NK-92 (cell line): Measurements from ENCODE around the gene SARS1.
"Not testable (repeated sequence)": the region's sequence is repeated elsewhere in the genome, so short reads cannot be mapped to it uniquely, and the experiment has no call there.

ENCODE experiments used
- DNase-seq: peaks from one replicate; lab custom pipeline; 2025; ENCODE audit not compliant: unreplicated experiment; lab: John Stamatoyannopoulos, UW

SARS1 gene

DNA sequence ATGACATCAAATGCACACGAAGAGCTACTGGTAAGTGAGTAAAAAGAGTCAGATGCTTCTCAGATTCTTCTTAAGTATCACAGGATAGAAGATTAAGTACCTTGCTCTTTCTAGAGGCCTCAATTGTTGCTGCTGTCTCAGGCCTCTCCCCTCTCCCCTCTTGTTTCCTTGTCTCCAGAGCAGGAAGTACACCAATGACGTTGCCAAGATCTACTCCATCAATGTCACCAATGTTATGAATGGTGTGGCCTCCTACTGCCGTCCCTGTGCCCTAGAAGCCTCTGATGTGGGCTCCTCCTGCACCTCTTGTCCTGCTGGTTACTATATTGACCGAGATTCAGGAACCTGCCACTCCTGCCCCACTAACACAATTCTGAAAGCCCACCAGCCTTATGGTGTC lies 21.3 kb upstream of the SARS1 start:
- no peak for DNase-seq

DNA sequence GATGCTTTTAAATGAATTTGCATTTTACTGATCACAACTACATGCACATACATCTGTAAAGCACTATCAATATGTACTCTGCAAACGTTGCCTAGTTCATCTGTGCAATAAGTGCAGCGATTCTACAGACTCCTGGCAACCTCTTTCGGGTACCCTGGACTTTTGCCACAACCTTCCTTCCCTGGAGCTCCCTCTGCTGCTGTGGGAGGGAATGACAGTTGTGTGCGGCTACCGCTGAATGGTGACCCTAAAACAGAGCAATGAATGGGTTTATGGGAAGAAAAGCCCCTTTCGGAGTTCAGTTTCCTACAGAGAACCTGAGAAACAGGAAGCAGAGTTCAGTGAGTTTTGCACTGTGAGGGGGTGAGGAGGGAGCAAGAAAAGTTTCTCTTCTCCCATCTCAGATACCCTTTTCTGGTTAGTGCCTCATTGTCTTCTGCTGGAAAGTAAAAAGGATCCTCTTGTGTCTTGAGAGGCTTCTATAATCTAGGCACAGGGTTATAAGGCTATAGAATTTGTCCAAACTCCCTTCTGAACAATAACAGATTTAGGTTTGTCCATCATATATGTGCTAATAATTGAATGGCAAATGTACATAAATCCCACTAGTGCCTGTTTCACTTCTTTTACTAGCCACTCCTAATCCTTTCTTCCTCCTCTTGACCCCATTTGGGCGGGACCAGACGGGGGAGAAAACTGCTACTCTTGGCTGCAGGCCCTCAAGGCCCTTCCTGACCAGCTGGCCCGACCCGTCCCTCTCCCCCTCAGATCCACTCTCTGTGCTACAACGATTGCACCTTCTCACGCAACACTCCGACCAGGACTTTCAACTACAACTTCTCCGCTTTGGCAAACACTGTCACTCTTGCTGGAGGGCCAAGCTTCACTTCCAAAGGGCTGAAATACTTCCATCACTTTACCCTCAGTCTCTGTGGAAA lies 19.8 kb upstream of the SARS1 start:
- no peak for DNase-seq

DNA sequence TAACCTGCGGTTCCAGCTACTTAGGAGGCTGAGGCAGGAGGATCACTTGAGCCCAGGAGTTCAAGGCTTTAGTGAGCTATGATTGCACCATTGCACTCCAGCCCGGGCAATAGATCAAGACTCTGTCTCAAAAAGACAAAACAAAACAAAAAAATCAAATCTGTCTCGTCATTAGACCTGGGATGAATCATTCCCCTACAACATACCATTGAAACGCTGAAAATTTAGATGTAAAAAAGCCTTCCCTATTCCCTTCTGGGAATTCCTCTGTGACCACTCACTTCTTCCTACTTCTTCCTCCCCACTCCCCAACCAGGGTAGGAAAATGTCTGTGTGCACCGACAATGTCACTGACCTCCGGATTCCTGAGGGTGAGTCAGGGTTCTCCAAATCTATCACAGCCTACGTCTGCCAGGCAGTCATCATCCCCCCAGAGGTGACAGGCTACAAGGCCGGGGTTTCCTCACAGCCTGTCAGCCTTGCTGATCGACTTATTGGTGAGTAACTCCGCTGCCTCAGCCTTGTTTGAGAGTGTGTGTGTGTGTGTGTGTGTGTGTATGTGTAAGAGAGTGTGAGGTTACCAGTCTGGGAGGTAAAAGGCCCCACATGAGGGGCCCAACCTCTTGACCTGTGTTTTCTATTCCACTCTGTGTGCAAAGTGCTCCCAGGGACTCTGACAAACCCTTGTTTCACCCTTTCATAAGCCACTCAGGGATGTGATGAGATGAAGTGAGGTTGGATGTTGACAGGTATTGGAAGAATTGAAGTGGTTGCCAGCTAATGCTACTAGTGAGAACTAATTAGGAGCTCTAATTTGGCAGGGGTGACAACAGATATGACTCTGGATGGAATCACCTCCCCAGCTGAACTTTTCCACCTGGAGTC lies 16.3 kb upstream of the SARS1 start:
- DNase-seq = no peak

DNA sequence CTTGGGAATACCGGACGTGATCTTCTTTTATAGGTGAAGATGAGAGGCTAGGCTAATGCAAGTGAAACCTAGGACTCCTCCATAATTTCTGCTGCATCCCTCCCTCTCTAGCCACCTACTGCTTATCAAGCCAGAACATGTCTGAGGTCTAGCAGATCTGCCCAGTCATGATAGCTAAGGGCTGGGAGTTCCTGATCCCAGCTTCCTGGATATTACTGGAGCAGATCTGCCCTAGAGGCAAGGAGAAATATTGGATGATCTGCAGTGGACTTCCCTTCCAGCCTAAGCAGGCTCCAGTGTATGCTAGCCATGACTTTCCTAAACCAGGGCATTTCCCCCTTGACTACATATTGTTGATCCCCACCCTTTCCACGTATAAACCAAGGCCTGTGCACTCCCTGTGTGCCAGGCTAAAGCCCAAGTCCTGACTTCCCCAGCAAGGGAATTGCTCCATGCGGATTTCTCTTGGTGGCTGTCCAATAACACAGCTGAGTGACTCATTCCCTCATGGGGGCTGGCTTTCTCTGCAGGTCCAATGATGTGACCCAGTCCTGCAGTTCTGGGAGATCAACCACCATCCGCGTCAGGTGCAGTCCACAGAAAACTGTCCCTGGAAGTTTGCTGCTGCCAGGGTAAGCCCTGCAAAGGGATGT lies 15.5 kb upstream of the SARS1 start:
- no peak for DNase-seq

DNA sequence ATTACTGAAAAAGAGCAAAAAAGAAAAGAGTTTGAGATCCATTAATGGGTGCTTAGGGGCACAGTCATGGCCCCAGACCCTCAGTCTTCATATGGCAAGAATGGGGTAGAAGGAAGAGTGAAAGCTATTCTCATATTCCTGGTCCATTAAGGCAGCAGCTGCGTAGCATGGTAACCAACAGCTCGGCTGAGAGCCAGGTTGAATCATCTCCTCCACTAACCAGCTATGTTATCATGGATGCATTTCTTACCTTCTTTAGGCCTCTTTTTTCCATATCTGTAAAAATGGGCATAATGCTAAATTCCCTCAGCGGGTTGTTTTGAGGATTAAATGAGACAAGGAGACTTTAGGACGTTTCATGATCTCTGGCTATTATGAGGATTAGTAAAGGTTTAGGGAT lies 15.0 kb upstream of the SARS1 start:
- DNase-seq = no peak

DNA sequence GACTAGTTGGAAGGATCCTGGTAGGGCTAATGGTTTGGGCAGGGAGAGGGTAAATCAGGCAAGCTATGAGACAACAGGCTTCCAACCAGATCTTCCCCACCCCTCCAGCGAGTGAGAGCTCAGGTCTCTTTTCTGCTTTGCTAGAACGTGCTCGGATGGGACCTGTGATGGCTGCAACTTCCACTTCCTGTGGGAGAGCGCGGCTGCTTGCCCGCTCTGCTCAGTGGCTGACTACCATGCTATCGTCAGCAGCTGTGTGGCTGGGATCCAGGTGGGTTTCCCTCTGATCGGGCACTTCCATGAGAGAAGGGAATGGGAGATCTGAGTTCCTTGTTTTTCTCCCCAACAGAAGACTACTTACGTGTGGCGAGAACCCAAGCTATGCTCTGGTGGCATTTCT lies 14.0 kb upstream of the SARS1 start:
- DNase-seq = no peak

DNA sequence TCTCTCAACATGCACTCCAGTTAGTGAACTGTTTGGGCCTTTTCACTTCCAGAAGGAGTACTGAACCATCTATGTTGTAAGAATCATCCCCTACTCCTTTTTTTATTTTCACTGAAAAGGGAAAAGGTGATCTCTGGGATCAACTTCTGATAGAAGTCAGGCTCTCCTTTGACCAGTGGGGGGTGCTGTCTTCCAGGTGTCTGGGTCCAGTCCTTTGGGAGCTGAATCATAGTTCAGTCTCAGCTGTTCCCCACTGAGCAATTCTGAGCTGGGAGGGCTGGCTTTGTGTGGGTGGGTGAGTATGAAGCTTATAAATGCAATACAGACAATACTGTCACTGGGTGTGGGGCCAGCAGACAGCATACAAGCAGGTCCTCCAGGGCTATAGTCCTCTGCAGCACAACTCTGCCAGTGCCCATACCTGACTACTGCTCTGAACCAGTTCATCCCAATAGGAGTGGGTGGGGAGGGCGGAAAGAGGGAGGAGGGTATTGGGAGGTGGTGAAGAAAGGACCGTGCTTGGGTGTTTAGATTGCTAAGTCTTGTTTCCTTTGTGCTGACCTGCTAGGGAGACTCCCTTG lies 12.5 kb upstream of the SARS1 start:
- no peak for DNase-seq

DNA sequence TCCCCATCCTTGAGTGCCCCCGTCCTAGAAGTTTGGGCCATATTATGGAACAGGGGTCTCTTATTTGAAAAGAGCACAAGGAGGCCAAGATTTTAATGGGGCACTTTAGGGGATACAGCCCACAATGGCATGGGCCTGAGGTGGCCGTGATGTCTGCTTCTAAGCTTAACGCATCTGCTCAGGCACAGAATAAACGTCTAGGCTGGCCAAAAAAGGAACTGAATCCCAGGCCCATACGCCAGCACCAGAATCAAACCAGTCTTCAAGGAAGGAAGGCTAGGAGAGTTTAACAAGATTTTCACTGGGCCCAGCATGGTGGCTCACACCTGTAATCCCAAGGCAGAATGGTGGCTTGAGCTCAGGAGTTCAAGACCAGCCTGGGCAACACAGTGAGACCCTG lies 9.2 kb upstream of the SARS1 start:
- DNase-seq = no peak

DNA sequence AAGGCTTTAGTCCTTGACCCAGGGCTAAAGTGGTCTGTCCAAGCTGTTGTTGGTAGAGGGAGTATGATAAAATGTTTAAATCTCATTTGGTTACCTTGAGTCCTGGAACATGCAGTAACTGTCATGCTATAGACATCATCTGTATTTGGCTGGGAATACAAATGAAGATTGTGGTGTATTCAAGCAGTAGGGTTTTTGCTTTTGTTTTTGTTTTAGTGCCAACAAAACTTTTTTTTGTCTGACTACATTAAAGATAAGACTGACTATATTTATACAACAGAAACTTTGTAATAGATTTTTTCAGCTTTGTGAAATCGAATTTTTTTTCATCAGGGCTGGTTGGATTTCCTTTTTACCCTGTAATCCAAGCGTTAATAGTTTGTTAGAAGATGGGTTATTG lies 7.4 kb upstream of the SARS1 start:
- DNase-seq = no peak

DNA sequence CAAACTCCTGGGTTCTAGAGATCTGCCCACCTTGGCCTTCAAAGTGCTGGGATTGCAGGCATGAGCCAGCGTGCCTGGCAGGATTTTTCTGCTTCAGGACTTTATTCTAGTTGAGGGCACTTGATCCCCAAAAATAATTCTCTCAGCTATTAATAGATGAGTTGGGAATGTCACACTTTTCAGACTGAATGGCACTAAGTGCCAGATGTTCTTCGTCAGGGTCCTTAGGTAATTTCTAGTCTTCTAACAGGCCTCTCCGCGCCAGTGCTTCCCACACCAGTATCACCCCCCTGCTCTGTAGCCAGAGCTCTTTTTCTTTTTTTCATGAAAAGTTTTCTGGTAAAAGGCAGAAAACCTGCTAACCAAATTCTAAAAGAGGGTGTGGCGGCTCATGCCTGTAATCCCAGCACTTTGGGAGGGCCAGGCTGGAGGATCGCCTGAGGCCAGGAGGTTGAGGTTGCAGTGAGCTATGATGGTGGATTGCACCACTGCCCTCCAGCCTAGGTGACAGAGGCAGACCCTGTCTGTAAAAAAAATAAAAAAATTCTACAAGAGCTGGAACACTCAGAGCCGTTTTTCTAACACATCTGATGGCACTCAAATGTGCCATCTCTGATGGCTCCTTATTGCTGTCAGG lies 6.1 kb upstream of the SARS1 start:
- no peak for DNase-seq

DNA sequence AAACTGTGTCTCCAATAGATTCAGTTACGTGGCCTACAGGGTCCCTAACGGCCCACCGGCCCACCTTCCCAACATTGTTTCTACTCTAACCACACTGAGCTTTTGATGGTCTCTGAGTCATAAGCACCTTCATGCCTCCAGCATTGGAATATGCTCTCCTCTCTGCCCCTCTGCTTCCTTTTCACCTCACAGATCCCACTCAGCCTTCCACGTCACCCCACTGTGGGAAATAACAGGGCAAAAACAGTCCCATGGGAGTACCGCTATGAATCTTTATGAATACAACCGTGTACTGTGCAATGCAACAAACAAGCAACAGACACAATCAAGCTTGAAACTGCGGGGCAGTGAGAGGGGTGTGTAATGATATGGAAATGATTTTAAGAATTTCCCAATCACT lies 5.3 kb upstream of the SARS1 start:
- no peak for DNase-seq

DNA sequence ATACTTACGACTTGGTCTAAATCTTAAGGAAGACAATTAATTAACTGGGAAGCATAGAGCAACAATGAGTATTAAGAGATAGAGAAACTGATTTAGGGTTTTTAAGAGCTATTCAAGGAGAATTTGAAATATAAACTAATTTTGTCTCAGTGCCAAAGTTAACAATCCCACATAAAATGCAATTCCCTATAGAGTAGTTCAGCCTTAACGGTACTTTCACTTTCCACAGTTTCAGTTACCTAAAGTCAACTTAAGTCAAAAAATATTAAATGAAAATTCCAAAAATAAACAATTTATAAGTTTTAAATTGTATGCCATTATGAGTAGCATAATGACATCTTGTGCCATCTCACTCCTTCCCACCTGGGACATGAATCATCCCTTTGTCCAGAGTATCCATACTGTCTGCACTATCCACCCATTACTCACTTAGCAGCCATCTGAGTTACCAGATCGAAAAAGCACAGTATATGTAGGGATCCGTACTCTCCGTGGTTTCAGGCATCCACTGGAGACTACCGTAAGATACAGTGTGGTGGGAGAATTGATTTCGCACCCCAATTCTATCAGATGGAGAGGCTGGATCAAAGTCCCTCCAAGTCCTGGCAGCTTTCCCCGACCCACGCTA lies 4.8 kb upstream of the SARS1 start:
- no peak for DNase-seq

DNA sequence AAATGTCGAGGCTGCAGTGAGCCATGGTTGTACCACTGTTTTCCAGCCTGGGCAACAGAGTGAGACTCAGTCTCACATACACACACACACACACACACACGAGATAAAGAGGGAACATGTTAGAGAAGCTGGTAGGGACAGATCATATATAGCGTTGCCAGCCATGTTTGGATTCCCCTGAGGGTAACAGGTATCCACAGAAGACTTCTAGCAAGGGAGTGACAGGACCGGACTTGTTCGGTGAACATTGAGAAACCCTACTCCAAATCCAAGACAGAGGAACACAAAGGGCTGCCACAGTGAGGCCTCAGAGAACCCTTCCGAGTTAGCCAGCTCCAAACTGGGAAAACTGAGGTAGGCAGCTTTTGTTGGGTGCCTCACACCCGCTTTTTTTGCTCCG lies 3.7 kb upstream of the SARS1 start:
- DNase-seq = no peak

DNA sequence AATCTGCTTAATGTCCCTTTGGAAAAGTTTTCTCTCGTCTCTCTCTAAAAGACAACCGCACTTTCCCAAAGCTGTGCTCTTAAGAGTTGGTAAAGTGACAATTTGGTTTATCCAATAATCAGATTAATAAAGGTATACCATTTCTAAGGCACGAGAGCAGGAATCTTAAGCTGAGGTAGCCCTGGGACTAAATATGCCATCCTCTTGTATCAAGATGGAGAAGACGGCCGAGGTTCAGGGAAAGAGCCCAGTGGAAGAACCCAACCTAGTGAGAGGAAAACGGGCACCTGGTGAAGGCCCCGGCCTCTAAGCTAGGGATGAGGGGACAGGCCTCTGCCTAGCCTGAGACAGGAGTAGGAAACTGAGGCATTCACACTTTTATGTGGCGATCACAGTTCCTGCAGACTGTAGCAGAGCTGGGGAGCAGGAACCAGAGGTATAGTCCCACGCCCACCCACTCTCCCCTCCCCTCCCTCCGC lies 334 bp upstream of the SARS1 start:
- no peak for DNase-seq

DNA sequence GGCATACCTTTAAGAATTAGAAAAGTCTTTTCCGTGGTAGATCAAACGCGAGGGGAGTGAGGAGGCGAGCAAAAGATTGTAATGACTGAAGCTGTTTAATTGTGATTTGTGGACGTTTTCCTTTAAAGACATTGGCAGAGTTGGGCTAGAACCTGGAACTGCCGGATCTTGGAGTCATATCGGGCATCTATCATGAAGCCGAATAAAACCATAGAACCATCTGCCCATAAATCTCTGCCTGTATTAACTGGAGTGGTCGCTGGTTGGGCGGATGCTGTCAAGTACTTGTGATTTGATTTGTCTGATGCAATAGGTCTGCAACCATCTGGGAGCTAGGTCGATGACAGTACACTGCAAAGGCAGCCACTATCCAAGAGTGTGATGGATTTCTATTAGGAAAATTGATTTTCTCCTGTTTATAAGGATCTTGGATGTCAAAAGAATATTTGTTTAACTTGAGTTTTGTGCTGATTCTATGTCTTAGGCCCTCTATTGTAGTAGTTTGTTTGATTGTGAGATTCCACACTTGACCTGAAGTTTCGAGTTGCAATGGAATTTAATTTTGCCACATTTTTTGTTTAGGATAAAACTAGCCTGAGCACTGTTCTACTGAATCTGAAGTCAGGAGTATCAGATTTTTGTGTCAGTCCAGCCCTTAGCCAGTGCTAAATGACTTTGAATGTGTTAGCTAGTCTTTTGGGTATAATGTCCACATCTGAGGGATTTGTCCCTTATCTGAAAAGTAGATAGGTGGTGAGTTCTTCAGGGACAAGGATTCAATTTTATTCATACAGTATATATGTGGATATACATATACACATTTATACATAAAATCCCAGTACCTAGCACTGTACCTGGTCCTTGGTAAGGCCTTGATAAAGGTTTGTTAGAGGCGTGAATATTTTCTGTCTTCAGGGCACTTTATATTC lies 1.2 kb downstream of the SARS1 start:
- no peak for DNase-seq

DNA sequence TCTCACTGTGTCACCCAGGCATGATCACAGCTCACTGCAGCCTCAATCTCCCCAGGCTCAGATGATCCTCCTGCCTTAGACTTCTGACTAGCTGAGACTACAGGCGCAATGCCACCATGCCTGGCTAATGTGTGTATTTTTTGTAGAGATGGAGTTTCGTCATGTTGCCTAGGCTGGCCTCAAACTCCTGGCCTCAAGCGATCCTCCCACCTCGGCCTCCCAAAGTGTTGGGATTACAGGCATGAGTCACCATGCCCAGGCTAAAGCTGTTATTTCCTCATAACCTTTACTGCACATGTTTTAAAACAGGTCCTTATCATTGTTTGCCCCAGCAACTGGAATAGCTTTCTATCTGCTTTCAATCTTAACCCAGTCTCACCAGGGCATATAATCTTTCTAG lies 2.9 kb downstream of the SARS1 start:
- no peak for DNase-seq

DNA sequence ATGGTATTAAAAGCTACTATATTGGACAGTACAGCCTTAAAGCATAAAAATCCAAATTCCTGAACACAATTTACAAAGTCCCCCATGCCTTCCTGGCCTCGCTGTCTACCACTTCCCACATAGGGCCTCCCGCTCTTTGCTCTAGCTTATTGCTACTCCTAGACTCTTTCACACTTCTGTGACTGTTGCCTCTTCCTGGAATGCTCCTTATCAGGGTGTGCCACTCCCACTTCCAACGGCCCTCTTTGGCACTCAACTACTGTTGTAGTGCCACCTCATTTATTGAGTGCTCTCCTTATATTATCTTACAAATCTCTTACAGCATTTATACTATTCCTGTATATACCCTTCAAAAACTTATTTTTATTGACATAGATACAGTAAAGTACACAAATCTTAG lies 4.8 kb downstream of the SARS1 start:
- no peak for DNase-seq

DNA sequence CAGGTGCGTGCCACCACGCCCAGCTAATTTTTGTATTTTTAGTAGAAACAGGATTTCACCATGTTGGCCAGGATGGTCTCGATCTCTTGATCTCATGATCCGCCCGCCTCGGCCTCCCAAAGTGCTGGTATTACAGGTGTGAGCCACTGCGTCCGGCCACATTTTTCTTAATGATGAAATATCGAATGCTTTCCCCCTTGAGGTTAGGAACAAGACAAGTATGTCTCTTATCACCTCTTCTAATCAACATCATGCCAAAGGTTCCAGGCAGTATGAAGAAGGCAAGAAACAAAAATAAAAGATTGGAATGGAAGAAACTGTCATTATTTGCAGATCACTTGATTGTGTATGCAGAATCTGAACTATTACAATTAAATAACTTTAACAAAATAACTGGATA lies 7.5 kb downstream of the SARS1 start:
- DNase-seq = not testable (repeated sequence)

DNA sequence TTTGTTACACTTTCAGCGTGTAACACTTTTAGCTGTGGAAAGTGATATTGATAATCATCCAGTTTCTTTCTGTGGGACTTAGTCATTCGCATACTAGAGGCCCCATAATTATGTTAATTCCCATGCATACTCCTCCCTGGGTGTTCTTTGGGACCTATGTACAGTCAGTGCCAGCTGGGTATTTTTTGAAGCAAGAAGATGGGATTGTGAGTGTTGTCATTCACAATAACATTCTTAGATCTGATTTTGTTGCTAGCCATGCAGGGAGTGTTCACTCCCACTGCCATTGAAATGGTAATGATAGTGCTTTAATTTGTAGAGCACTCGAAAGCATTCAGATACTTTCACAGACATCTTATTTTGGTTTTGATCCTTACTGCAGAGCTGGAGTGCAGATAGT lies 11.6 kb downstream of the SARS1 start:
- no peak for DNase-seq
